GM12874 (cell line): Measurements from ENCODE around the gene DNER.

Source experiments
- TF ChIP-seq, protein P1 (sequence below): IDR thresholded peaks from 2 replicates; pipeline ENCODE4 v1.5.1; 2011; ENCODE audit warnings: low read depth, mild to moderate bottlenecking, control low read depth, low read length, moderate library complexity; ENCODE audit not compliant: insufficient read depth

The DNER gene

GRCh38 chr2:229572507-229573271 is 141.7 kb downstream of the DNER start:
- TF ChIP-seq, protein P1, sequence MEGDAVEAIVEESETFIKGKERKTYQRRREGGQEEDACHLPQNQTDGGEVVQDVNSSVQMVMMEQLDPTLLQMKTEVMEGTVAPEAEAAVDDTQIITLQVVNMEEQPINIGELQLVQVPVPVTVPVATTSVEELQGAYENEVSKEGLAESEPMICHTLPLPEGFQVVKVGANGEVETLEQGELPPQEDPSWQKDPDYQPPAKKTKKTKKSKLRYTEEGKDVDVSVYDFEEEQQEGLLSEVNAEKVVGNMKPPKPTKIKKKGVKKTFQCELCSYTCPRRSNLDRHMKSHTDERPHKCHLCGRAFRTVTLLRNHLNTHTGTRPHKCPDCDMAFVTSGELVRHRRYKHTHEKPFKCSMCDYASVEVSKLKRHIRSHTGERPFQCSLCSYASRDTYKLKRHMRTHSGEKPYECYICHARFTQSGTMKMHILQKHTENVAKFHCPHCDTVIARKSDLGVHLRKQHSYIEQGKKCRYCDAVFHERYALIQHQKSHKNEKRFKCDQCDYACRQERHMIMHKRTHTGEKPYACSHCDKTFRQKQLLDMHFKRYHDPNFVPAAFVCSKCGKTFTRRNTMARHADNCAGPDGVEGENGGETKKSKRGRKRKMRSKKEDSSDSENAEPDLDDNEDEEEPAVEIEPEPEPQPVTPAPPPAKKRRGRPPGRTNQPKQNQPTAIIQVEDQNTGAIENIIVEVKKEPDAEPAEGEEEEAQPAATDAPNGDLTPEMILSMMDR = no peak

DNA sequence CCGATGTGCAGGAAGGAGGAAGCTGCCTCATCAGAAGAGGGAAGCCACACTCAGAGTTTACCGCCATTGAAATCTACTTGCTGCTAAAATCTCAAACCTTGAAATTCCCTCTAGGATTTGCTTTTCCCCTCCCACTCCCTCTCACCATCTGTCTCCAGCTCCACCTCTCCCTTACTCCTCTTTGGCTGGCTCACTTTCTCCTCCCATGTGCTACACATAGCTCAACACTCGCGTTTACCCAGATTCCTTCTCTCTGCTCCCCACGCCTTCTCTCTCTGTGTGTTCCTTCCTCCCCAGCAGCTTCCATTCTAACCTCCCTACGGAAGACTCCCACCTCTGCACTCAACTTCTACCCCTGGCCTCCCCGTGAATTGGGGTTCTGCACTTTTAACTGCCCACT is 143.1 kb downstream of the DNER start:
- TF ChIP-seq, protein P1 = no peak

- TF ChIP-seq, protein P1 = no peak
Measured at GRCh38 chr2:229566370-229566769, 148.0 kb downstream of the DNER start.

DNA sequence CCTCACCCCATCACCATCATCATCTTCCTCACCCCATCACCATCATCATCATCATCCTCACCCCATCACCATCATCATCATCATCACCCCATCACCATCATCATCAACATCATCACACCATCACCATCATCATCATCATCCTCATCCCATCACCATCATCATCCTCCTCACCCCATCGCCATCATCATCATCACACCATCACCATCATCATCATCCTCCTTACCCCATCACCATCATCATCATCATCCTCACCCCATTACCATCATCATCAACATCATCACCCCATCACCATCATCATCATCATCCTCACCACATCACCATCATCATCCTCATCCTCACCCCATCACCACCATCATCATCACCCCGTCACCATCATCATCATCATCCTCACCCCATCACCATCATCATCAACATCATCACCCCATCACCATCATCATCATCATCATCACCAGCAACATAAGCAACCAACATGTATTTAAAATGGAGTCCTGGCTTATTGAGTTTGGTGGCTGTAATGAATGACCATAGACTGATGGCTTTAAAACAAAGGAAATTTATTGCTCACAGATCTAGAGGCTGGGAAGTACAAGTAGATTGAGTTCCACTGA is 150.0 kb downstream of the DNER start:
- TF ChIP-seq, protein P1 = no peak

GRCh38 chr2:229563388-229563787 is 151.0 kb downstream of the DNER start:
- TF ChIP-seq, protein P1 = no peak

GRCh38 chr2:229562472-229563127 is 151.8 kb downstream of the DNER start:
- TF ChIP-seq, protein P1 = no peak

DNA sequence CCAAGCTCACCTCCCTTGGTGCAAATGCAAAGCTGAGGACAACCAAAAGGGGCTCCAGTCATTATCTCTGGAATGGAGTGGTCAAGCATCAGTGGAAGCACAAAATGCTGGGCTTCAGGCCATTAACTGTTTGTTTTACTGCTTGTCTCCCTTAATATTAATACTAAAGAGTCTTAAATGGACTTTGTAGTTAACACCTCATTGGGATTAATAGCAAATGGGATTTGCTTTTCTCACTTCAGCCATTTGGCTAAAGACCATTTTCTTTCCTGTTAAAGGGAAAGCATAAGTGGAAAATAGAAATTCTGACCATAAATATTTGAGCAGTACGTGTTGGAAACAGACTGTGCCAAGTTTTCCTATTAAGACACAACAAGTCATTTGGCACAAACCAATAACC is 154.4 kb downstream of the DNER start:
- TF ChIP-seq, protein P1 = no peak
